HG02885 (cell line): ENCODE data around the gene HLA-F.

Source experiments
- ATAC-seq: cut with Tn5 transposase; IDR thresholded peaks from one replicate; pipeline ENCODE4 v1.9.1; 2021; ENCODE audit warnings: mild to moderate bottlenecking; ENCODE audit not compliant: unreplicated experiment, poor library complexity

The HLA-F gene

DNA sequence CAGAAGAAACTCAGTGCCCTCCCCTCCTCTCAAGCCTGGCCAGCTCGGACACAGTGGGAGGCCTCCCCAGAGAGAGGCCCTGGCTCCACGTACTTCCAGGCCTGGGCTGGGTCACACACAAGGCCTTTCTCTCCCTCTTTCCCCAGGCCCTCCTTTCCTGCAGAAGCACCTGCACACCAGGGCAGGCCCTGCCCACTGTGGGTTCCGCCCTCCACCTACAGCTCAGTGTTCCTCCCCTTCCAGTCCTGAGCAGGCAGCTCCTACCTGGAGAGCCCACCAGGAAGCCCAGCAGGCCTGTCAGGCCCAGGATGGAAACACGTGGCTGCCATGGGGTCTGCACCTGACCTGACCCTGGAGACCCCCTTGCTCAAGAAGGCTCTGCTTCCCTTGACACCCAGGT lies 18.9 kb downstream of the HLA-F start:
- ATAC-seq = no peak

- ATAC-seq = no peak
These were observed 19.8 kb downstream of the HLA-F start for GRCh38 chr6:29743025-29743424.

- no peak for ATAC-seq
These were observed 20.3 kb downstream of the HLA-F start for GRCh38 chr6:29743568-29743967.

- no peak for ATAC-seq
These were observed 20.9 kb downstream of the HLA-F start for GRCh38 chr6:29744131-29744530.

- ATAC-seq = no peak
These were observed 21.4 kb downstream of the HLA-F start for GRCh38 chr6:29744621-29745020.

DNA sequence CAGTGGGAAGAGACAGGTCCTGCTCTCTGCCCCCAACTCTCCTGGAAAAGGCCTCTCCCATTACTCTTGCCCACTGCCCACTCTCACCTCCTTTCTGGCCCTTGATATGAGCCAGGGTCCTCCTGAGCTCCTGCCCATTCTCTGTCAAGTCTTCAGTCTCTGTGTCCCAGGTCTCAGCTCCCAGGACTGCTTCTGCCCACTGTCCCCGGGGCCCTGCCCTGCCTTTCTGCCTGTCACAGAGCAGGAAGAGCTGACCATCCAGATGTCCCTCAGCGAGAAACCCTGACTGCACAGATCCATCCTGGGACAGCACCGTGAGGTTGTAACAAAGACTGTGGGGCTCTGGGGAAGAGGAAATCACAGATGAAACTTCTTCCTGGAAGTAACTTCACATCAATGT lies 22.2 kb downstream of the HLA-F start:
- no peak for ATAC-seq

GRCh38 chr6:29745855-29746449 lies 22.7 kb downstream of the HLA-F start:
- ATAC-seq = no peak

DNA sequence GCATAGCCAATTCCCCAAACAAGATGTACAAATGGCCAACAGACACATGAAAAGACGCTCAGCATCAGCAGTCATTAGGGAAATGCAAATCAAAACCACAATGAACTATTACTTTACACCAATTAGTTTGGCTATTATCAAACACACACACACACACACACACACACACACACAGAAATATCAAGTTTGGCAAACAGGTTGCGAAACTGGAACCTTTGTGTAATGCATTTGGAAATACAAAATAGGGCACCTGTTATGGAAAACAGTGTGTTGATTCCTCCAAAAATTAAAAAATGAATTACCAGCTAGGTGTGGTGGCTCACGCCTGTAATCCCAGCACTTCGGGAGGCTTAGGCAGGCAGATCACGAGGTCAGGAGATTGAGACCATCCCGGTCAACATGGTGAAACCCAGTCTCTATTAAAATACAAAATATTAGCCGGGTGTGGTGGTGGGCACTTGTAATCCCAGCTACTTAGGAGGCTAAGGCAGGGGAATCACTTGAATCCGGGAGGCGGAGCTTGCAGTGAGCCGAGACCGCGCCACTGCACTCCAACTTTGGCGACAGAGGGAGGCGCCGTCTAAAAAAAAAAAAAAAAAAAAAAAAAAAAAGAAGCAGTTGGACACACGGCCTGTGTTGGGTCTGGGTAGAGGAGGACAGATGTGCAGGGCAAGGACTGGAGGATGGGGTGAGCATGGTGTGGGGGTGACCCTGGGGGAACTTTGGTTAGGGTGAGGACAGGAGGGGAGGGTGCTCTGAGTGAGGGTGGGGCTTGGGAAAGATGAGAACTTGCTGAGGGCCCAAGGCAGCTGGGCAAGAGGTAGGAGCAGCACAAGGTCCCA lies 23.8 kb downstream of the HLA-F start:
- ATAC-seq = no peak

DNA sequence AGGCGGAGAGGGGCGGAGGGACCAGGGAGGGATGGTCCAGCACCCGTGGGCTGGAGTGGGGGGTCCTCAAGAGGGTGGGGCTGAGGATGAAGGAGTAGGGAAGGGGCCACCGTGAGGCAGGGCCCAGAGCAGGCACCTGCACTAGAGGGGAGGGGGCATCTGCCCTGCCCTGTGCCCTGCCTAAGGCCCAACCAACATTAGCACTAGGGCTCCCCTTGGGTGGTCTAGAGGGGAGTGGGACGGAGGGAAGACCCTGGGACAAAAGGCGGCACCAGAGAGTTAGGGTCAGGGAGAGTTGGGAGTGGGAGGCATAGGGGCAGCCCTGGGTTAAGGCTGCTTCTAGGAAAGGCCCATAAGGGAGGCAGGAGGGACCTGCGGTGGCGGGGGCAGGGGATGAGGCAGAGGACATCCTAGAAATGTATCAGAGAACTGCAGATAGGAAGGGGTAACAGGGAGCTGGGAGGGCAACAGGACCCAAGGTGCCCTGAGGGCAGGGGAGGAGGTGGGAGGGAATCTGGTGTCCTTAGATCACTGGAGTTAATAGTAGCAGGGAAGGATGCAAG lies 24.5 kb downstream of the HLA-F start:
- ATAC-seq = no peak

DNA sequence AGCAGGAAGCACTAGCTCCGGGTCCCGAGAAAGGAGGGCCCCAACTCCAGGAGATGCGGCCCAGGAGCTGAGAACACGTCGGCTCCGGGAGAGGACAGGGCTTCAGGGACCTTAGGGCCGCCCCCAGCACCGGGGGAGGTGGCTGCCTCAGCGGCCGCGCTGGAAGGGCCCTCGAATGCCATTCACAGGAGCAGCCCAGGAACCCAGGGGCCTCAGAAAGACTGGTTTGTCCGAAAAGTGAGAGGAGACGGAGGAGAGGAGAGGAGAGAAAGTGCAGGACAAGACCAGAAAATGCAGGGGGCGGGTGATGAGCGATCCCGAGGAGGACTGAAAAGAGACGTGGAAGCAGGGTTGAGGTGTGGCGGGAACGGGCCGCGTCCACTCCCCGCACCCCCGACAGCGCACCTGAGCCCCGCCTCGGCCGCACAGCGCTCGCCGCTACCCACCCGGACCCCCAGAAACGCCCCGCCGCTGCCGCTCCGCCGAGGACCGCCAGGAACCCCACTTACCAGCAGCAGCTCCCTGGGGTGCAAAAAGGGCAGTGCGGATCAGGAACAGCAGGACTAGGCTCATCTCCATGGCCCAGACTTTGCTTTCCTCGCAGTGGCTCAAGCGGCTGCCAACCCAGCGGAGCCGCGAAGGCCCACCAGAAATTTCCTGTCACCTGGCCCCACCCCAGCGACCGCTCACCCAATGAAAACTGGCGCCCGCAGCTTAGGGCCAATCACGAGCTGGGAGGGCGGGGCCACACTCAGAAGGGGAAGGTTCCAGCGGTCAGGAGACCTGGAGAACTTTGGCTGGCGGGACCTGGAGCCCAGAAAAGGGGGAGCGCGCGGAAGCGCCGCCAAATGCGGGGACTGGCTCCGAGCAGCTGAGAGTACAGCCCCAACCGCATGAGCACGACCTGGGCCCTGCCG lies 25.4 kb downstream of the HLA-F start:
- ATAC-seq = peak; percentile 83

DNA sequence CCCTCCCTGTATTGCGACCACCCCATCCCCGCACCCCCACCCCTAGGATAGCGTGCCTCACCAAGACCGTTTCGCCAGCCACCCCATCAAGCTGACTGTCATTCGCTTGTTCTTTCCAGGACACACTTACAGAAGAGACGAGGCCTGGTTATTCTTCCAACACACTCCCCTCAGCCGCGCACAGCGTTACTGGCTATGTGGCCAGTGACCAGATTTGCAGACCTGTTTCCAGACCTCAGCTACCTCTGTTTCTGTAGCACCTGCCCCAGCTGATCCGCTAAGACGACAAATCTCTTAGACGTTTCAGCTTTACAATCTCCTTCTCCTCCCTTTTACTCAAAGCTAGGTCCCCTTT lies 26.1 kb downstream of the HLA-F start:
- ATAC-seq = peak; percentile 1

GRCh38 chr6:29749668-29750067 lies 26.4 kb downstream of the HLA-F start:
- no peak for ATAC-seq

DNA sequence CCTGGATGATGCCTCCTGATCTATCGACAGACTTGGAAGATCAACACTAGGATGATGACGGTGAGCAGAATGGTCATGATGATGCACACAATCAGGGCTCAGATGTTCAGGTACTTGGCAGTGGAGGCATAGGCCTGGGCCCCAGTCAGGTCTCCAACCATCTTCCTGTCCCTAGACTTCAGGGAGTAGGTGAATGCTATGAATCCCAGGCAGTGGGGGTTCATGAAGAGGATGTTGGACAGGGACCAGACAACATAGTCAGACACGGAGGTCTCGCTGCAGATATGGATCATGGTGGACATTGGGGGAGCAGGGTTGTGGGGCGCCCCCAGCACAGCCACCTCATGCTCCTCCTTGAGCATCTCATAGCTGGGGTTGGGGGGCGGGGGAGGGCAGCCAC lies 27.5 kb downstream of the HLA-F start:
- no peak for ATAC-seq

DNA sequence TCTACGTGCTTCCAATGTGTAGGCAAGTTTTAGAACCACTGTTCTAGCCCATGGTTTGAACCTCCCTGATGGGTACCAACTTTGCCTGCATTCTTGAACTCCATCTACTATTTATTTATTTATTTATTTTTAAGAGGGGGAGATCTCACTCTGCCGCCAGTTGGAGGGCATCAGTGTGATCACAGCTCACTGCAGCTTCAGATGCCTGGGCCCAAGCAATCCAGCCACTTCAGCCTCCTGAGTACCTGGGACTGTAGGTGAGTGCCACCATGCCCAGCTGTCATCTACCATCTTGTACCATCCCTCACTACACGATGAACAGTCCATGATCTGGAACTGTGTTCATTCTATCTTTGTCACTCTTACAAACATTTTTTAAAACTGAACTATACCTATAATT lies 28.2 kb downstream of the HLA-F start:
- ATAC-seq = no peak

- peak; percentile 76 for ATAC-seq
These were observed 29.4 kb downstream of the HLA-F start for GRCh38 chr6:29752451-29753308.

- no peak for ATAC-seq
These were observed 30.0 kb downstream of the HLA-F start for GRCh38 chr6:29753309-29753644.

GRCh38 chr6:29755295-29755871 lies 32.1 kb downstream of the HLA-F start:
- no peak for ATAC-seq

DNA sequence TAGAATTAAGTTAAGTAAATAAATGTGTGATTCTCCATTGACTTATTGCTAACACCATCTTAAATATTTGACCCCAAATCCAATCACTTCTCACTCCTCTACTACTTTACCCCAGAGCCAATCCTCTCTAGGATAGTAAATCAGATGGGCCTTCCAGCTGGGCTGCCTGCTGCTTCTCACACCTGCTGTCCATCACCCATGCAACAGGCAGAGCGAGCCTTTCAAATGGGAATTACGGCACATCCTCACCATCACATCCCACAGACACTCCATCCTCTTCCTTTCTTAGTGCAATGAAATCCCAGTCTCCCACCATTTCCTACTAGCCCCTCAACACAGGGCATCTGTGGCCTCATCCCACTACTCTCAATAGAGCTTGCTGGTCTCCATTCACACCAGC lies 34.0 kb downstream of the HLA-F start:
- no peak for ATAC-seq

- ATAC-seq = no peak
These were observed 34.6 kb downstream of the HLA-F start for GRCh38 chr6:29757701-29758293.
